Uterus (tissue), 2 donors: ENCODE results near the gene KLF4.

Source experiments
- CTCF ChIP-seq, 4 experiments: fragments of 200-600 bp in 2 of 4; fragments of 450-650 bp in 2 of 4; sonication (generic) in 2 of 4; IDR thresholded peaks; one replicate each; pipeline ENCODE4 v1.5.1; 2016 to 2019; ENCODE audit warnings: antibody characterized with exemption in 4 of 4, mild to moderate bottlenecking in 2 of 4, moderate library complexity in 1 of 4
- POLR2A ChIP-seq, 2 donors: fragments of 450-650 bp; IDR thresholded peaks; one replicate each; pipeline ENCODE4 v1.6.1; 2016; ENCODE audit warnings: antibody characterized with exemption in 2 of 2, mild to moderate bottlenecking in 1 of 2, moderate library complexity in 1 of 2

DNA sequence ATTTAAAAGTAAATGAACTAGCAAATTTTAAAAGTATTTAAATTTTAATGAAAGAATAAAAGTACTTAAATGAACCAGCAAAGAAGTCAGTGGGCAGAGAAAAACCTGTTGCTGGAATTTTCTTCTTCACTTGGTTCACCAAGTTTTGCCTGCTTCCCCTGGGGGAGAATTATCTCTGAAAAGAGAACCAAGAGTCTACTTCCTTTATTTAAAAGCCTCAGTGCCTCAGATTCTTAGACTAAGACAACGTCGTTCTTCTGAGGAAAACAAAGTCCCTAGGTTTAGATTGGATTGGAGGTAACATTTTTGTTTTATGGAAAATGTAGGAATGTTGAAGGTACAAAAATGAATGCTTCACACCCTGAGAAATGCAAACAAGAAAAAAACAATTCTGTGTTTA is 7.4 kb upstream of the KLF4 start:
- TF ChIP-seq POLR2A (IDR thresholded peaks at IDR 0.05) (no peak), CTCF (IDR thresholded peaks at IDR 0.05) (no peak)
